HG03457 (cell line): Measurements from ENCODE around the gene SMAD1.

Experiments used
- ATAC-seq: cut with Tn5 transposase; IDR thresholded peaks from one replicate; pipeline ENCODE4 v1.9.1; 2021; ENCODE audit warnings: moderate number of reproducible peaks; ENCODE audit not compliant: unreplicated experiment

SMAD1 gene

DNA sequence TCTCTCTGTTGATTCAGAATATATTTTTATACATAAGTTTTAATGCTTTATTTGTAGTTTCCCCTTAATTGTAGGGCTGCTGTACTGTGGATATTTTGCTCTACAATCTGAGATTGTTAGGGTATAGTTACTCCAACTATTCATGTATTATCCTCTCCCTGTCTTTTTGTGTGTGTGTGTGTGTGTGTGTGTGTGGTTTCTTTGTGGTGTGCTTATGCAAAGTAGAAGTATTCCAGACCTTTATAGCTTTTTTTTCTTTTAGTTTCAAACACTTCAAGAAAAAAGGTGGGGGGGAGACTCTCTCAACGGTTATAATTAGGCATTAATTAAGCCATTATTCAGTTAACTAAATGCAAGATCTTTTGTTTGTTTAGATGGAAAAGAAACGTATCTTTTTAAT is 6.7 kb downstream of the SMAD1 start:
- ATAC-seq = no peak

DNA sequence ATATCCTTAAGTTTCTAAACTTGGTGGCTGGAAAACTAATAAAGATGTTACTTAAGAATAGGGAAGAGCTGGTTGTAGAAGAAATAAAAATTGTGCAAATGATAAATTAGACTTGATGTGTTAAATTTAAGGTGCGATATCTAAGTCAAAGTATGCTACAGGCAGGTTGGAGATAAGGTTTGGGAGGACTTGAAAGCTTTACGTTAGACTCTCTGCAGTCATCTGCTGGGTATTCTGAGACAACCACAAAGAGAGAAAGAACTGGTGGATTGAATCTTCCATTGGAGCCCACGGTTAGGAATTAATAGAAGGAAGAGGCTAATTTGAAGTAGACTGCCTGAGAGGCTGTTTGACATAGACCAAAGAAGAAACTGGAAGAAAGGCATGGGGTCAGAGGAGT is 7.9 kb downstream of the SMAD1 start:
- no peak for ATAC-seq

DNA sequence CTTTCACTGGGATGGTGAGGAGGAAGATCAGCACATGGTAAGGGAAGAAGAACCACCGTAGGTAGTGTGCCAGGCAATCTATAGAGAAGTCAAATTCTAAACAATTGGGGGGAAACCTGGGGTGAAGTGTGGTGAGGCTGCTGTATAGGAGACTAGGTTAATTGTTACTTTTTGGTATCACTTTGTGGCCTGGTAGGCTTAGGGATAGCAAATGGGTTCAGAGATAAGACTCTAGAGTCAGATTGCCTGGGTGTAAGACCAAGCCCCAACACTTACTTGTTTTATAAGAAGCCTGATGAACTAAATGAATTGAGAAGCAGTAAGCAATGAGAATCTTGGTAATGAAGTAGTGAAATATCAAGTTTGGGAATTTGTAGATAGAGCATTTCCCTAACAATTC is 8.7 kb downstream of the SMAD1 start:
- ATAC-seq = no peak

DNA sequence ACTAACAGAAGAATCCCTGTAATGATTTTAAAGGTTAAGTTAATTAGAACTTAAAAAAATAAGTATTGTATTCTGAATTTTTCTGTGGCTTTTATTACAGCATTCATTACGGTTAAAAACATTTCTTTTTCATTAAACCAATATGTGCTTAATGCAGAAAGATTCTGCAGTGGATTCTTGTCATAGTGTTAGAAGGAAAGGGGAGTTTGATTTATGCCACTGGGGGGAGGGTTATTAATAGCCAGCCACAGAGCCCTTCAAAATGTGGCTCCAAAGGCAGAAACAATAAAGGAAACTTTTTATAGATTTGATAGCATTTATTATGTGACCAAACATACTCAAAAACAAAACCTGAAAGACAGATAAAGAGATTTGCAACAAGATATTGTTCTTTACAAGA is 9.1 kb downstream of the SMAD1 start:
- no peak for ATAC-seq

DNA sequence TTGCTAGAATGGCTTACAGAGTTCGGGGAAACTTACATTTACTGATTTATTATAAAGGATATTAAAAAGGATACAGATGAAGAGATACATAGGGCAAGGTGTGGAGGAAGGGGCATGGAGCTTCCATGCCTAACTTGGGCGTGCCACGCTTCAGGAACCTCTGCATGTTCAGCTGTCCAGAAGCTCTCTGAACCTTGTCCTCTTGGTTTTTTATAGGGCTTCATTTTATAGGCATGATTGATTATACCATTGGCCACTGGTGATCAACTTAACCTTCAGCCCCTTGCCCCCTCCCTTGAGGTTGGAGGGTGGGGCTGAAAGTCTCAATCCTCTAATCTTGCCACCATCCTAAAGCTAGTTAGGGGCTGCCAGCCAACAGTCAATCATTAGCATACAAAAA is 10.7 kb downstream of the SMAD1 start:
- no peak for ATAC-seq

DNA sequence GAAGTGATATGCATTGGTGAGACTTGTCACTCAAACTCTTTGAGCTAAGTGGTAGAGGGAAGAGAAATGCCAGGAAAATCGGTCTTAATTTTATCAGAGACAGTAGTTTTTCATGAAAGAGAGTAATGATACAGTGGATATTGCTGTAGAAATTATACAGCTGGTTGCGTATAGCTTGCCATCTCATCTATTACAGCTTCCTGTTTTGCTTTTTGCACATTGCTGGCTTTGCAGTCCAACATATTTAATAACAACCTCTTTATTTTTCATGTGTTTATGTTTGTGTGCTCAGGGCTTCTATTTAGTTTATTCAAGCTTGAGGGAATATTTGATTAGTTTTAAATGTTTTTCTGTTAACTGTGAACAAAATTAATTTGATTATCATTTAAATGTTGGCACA is 11.5 kb downstream of the SMAD1 start:
- ATAC-seq = no peak

DNA sequence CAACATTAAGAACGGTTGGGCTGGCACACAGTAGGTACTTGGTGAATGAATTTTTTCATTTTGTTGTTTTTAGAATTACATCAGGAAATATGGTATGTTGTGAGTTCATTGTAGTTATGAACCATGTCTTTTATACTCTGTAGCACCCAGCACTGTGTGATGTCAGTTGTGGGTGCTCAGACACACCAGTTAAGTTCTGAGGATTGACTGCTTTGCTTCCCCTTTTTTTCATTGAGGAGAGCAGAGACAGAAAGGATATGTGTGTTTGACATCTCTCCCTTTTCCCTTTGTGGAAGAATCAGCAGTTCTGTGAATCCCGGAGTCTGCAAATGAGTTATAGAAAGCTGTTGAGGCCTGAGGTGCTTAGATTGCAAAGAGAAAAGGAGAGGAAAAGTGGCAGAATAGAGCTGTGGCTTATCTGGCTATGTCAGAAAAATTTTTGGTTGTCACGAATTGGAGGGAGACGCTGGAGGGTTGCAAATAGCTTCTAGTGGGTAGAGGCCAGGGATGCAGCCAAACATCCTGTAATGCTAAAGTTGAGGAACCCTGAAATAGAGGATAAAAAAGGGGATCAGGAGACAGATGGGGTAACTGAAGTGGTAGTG is 13.1 kb downstream of the SMAD1 start:
- ATAC-seq = no peak

DNA sequence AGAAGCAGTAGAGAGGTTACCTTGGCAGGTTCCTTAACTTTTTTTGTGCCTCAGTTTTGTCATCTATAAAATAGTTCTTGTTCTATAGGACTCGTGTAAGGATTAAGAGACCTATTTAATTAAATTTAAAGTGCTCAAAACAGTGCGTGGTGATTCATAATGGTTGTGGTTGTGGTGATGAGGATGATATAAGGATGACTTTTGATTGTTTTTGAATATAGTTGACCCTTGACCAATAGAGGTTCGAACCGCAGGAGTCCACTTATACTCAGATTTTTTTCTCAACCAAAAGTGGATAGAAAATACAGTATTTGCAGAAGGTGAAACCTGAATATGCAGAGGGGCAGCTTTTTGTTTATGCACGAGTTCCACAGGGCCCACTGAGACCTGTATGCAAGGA is 14.6 kb downstream of the SMAD1 start:
- ATAC-seq = no peak

DNA sequence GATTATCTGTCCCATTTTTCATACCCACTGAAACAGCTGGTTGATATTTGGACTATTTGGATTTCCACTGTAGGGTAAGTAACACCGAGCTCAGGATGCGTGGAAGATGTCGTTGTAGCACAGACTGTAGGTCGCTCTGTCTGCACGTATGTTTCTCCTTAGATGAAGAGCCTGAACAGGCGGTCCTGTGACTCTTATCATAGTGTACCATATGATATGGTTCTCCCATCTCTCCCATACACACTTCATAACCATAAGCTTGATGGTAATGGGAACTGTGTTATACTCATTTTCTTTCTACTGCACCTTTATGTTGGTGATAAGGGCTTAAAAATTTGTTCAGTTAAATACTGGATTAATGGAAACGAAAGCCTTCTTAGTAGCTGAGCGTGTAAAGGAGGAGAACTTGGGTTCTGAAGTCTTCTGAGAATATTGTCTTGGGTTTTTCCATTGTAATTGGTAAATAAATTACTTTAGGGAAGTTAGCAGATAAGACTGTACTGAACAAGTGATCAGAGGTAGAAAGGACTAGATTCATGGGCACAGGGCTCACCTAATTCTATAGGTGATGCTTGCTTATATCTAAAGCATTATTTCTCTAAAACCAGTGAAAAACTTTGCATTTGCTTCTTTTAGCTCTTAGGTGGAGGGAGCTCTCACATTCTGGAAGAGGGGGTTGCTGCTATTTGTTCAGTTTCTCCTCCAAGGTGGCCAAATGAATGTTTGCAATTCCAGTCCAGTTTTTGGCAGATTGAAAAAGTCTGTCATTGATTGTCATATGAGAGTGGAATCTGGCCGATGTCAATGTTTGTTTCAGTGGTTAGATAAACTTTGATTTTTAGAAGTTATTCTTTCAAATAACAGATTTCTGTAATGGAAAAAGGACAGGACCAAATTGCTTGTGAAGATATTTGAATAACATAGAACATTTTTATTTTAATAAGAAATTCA is 15.8 kb downstream of the SMAD1 start:
- ATAC-seq = no peak

DNA sequence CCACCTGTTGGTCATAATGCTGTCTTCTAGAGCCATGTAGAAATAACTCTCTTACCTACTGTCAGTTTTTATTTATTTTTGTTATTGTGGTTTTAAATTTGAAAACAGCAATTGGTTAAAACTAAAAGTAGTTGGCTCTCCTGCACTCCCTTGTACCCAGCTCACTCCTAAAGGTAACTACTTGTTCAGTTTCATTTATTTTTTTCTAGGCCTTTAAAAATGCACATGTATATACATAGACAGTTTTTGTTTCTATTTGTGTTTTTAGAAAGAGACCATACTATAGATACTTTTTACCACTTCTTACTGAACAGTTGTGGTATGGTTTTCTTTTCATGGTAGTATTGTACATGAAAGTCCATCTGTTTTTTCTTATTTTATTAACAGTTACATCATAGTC is 16.8 kb downstream of the SMAD1 start:
- no peak for ATAC-seq

DNA sequence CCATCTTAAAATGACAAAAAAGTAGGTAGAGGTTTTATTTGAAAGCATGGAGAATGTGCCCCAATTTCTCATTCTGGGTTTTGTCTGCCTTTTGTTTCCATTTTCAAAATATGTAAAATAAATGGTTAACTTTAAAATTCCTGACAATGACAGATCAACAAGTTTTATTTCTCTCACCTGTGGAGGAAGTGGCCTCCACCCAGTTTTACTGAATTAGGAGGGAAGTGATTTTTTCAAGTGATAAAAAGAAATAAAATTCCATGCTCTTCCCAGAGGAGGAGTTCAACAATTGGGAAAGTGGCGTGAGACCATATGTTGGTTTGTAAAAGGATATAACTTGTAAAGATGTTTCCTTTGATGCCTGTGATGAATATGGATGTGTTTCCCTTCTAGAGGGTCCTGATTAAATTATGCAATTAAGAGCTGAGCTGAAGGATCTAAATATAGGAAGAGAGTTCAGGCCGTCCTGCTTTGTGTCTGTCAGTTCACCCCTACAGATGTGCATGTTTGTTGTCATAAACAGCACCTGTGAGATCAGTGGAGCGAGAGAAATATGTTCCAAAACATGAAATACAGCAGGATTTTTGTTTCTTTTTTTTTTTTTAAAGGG is 19.5 kb downstream of the SMAD1 start:
- no peak for ATAC-seq

DNA sequence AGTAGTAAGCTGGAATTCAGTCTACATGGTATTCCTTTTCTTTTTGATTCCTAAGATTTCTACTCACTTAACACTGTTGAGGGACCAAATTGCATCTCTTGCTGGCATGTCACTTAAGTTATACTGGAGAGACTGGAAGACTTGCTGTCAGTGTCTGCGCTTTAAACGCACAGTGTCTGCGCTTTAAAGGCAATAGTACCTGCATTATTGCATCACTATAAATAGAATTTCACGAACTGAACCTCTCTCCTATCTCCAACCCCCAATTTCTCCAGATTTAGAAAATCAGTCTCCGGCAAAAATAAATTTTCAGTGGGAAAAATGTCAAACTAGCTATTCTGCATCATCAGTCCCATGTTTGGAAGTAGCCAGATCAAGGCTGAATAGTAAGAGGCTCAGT is 21.2 kb downstream of the SMAD1 start:
- ATAC-seq = no peak

DNA sequence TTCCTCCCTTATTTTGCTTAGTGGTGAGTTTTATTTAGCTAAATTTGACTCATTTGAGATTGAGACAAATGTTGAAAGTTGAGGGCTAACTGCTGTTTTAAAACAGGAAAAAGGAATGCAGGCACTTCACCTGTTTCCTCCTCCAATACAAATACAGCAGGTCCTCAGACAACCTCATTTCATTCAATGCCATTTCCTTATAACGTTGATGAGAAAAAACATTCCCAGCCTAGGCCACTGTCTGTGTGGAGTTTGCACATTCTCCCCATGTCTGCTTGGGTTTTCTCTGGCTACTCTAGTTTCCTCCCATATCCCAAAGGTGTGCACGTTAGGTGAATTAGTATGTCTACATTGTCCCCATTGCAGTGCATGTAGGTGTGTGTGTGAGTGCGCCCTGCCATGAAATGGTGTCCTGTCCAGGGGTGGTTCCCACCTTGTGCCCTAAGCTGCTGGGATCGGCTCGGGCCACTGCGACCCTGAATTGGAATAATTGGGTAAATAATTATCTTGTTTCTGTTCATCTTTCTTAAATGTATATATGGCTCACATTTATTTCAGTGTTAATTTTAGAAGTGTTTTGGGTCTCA is 21.9 kb downstream of the SMAD1 start:
- ATAC-seq = no peak

DNA sequence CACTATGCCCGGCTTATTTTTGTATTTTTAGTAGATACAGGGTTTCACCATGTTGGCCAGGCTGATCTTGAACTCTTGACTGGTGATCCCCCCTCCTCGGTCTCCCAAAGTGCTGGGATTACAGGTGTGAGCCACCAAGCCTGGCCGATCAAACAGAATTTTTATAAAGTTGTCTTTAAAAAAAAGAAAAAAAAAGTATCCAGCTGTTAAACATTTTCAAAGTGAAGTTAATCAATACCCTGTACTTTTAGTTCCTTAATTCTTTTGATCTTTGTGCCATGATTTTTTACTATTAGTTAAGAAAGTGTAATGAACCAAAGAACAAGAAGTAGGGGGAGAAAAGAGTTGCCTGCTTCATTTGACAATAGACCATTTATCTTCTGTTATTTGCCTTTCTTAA is 24.3 kb downstream of the SMAD1 start:
- no peak for ATAC-seq

DNA sequence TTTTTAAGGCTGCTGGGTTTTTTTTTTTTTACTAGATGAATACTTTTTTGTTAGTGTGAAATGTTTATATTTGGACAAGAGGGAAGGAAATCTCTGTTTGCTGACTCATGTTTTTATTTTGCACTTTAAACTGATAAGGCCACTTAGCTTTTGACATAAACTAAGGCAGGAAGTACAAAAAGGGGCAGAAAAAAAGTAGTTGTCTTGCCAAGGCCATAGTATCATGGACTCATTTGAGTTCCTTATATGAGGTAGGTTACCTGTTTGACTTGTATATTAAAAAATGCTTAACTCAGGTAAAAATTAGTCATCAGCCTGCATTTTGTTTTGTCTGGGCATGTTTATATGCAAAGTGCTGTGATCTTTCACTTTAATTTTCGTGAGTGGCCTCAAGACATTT is 26.0 kb downstream of the SMAD1 start:
- ATAC-seq = no peak

DNA sequence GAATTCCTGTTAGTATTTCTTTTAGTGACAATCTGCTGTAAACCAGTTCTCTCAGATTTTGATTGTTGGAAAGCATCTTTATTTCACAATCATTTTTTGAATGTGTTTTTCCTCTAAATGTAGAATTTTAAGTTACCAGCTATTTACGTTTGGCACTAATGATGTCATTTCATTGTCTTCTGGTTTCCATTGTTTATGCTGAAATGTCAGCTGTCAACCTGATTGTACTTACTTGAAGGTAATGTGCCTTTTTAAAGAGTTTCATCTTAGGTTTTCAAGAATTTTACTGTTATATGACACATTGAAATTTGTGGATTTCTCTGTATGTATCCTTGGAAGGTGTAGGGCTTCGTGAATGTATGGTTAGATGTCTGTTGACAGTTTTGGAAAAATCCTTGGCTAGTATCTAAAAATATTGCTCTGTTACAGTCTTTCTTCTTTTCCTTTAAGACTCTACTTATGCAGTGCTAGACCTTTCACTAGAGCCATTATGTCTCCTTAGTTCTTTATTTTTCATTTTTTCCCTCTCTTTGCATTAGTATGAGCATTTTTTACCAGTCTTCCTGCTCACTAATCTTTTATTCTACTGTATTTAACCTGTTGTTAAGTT is 30.4 kb downstream of the SMAD1 start:
- ATAC-seq = no peak

DNA sequence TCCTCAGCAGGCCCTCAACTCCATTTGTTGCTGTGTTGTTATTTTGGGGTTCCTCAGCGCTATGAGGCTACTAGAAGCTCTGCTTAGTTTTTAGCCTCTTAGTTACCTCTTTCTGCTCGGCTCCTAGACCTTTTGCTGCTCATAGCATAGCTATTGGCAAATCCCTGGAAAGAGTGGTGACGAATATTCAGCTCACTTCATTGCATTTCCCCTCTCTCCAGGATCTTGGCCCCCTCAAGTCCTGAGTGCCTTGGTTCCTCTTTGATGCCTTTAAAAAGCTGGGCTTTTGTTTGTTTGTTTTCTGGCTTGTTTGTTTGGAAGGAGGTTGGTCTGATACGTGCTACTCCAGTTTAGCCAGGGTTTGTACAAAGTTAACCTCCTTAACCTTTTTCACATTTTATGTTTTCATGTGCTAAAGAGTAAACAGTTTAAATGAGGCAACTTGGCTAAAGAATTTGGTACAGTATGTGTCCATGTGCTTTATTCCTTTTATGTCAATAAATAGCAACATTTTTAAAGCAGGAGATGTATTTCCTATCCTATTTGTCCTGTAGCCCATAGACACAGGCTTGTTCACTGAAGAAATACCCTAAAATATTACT is 31.5 kb downstream of the SMAD1 start:
- no peak for ATAC-seq

DNA sequence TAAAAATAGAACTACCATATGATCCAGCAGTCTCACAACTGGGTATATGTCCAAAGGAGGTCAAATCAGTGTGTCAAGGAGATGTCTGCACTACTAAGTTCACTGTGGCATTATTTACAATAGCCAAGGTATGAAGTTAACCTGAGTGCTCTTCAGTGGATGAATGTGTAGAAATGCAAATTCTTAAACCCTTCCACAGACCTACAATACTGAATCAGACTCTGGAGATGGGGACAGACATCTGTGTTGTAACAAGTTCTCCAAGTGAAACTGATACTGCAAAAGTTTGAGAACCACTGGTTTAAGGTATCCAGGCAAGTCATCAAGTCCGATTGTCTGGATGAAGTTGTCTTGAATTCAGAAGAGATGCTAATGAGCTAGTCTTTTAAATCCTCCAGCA is 38.5 kb downstream of the SMAD1 start:
- no peak for ATAC-seq

DNA sequence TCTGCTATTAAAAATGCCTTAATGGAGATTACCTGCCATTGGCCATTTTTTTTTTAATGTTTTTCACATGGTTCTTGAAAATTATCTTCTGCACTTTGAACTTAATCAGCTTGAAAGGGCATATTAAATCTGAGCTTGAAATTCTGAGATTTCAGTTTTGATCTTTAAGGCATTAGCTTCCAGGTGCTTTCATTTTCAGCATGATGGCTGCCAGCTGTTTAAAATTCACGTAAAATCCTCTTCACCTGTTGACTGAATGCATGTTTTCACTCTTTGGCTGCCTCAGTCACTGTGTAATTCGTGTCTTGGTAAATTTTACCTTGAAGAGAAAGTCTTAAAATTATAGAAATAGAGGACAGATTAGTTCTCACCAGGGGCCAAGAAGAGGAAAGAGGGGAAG is 39.6 kb downstream of the SMAD1 start:
- no peak for ATAC-seq

DNA sequence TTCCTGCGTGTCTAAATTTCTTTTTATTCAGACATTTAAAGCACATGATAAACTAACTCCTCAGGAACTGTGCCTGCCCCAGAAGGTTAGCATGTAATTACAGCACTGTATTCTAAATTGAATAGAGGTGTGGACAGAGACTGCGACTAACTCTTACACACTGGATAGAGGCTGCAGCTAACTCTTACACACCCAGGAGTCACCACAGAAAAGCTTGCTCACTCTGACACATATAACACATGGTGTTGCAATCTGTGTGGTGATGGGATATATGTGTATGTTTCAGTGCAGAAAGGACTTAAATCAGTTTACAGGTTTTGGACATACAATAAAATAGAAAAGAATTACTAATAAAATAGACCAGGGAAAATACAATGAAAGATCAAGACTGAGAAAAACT is 41.5 kb downstream of the SMAD1 start:
- no peak for ATAC-seq

DNA sequence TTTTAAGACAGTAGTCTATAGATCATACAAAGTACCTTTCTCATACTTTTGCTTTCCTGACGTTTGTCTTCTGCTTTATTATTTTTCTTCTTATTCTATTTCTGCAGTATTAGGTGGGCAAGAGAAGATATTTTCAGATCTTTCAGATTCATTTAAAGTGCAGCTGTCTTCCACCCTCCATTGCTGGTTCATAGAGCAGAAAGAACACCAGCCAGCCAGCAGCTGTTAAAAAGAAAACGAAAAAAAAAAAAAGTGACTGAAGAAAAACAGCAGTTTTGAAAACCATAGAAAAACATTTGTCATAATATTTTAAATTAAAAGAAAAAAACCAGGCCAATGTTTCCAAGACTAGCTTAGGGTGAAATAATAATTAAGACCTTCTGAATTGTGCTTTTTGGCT is 42.9 kb downstream of the SMAD1 start:
- no peak for ATAC-seq
